Ascending aorta (tissue), 2 donors: ENCODE measurements around the gene KAT7. TPM values are rescaled to one million over a fixed set of nuclear protein-coding genes. Genes with fewer than 3 reads are reported as not detected.
"Not testable (repeated sequence)": the region's sequence is repeated elsewhere in the genome, so short reads cannot be mapped to it uniquely, and the experiment has no call there.

Experiments
- DNase-seq, 2 donors: peaks; one replicate each; pipeline ENCODE4 v3.0.0-alpha.2; 2019; ENCODE audit warnings: low spot score in 2 of 2
- H3K27ac ChIP-seq, 2 donors: fragments of 200-600 bp; sonication (generic); one replicate each; pipeline ENCODE4 v1.5.1; 2016 to 2017; ENCODE audit warnings: mild to moderate bottlenecking in 1 of 2
- H3K27me3 ChIP-seq: fragments of 200-600 bp; sonication (generic); one replicate; pipeline ENCODE4 v1.5.1; 2017
- H3K36me3 ChIP-seq, 2 donors: fragments of 200-600 bp; sonication (generic); one replicate each; pipeline ENCODE4 v1.5.1; 2016
- H3K4me1 ChIP-seq, 2 donors: fragments of 200-600 bp; sonication (generic); one replicate each; pipeline ENCODE4 v1.5.1; 2016 to 2017; ENCODE audit warnings: mild to moderate bottlenecking in 1 of 2
- H3K4me3 ChIP-seq, 2 donors: fragments of 200-600 bp; sonication (generic); one replicate each; pipeline ENCODE4 v1.5.1; 2016 to 2017; ENCODE audit warnings: mild to moderate bottlenecking in 1 of 2
- H3K9me3 ChIP-seq, 2 donors: fragments of 200-600 bp; sonication (generic); one replicate each; pipeline ENCODE4 v1.5.1; 2016
- intact Hi-C: fragments of 100-400 bp; cut with DNase I; formaldehyde crosslinking; loops from one replicate; pipeline ENCODE4 v1.15.1; 2023
- total RNA-seq: library from RNA; depleted of rRNA; stranded (reverse); fragments of >200 nt; gene quantifications from one replicate; pipeline ENCODE4 v1.1.0, GENCODE V29; 2016
- TF ChIP-seq, protein P1 (sequence below), 3 experiments: fragments of 200-600 bp in 2 of 3; fragments of 450-650 bp in 1 of 3; sonication (generic) in 2 of 3; IDR thresholded peaks; one replicate each; pipeline ENCODE4 v1.5.1; 2016 to 2019; ENCODE audit warnings: antibody characterized with exemption in 3 of 3, mild to moderate bottlenecking in 1 of 3, moderate library complexity in 1 of 3

Gene KAT7
- total RNA-seq, 1 donor from 2014 or later = 46.6 TPM

DNA sequence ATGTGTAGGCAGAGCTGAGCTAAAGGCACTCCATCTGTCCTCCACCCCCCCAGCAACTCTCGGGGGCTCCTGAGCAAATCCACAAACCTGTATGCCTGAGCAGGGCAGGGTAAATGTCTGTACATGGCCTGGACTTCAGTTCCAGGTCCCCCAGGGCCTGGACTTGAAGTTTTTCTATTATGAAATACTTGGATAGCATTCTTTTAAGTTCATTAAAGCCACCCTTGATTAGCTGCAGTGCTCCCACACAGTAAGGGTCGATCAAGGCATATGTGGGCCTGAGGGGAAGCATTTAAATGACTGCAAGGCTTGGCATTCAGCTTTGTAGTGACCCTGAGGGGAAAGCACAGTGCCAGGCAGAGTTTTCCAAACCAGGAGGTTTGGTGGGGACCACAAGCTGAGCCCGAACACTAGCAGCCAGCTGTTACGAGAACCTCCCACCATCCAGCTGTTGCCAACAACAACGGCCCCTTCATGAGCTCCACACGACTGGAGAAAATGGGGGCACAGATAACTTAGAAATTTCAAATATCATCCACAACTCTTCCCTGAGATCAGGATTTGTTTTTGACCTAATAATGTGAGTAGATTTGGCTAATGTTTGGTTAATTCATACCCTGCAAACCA lies 31.2 kb upstream of the KAT7 start:
- no peaks in the 10 kb centered on the region for H3K36me3 ChIP-seq
- TF ChIP-seq, protein P1, sequence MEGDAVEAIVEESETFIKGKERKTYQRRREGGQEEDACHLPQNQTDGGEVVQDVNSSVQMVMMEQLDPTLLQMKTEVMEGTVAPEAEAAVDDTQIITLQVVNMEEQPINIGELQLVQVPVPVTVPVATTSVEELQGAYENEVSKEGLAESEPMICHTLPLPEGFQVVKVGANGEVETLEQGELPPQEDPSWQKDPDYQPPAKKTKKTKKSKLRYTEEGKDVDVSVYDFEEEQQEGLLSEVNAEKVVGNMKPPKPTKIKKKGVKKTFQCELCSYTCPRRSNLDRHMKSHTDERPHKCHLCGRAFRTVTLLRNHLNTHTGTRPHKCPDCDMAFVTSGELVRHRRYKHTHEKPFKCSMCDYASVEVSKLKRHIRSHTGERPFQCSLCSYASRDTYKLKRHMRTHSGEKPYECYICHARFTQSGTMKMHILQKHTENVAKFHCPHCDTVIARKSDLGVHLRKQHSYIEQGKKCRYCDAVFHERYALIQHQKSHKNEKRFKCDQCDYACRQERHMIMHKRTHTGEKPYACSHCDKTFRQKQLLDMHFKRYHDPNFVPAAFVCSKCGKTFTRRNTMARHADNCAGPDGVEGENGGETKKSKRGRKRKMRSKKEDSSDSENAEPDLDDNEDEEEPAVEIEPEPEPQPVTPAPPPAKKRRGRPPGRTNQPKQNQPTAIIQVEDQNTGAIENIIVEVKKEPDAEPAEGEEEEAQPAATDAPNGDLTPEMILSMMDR (IDR thresholded peaks at IDR 0.05) = no peak
- intact Hi-C loops = no loop called here
- DNase-seq = no peak
- H3K4me1 ChIP-seq = no peaks in the 10 kb centered on the region
- H3K4me3 ChIP-seq = no peak overlapping the region
- no peaks in the 10 kb centered on the region for H3K9me3 ChIP-seq
- no peaks in the 10 kb centered on the region for H3K27me3 ChIP-seq
- peak overlapping the region in 1 of 2 donors; percentile 5 for H3K27ac ChIP-seq

DNA sequence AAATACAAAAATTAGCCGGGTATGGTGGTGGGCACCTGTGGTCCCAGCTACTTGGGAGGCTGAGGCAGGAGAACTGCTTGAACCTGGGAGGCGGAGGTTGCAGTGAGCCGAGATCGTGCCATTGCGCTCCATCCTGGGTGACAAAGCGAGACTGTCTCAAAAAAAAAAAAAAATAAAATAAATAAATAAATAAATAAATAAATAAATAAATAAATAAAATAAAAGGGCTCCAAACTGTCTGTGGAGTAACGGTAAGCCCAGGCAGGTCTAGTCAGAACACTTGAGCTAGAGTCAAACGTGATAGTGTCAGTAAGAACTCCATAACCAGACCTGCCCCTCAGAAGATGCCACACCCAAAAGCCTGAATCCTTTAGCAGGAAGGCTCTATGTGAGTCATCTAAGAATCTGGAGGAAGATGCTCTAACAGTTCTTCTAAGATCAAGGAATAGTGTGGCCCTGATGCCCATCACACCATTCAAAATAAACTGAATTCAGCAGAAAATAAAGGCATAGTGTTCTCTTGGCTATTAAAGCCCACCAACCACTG lies 29.9 kb upstream of the KAT7 start:
- H3K27me3 ChIP-seq, H3K27ac ChIP-seq, H3K36me3 ChIP-seq, H3K4me1 ChIP-seq, H3K9me3 ChIP-seq, H3K4me3 ChIP-seq, intact Hi-C loops, DNase-seq: not testable (repeated sequence)

GRCh38 chr17:49759203-49759602 lies 29.3 kb upstream of the KAT7 start:
- Histone ChIP-seq H3K27me3 (no peaks in the 10 kb centered on the region), H3K4me1 (peaks cover 0 to 2% of the 10 kb centered on the region in 2 donors), H3K9me3 (no peaks in the 10 kb centered on the region), H3K4me3 (no peak overlapping the region), H3K36me3 (no peaks in the 10 kb centered on the region), H3K27ac (no peak overlapping the region)
- intact Hi-C loops = no loop called here
- no peak for DNase-seq
- TF ChIP-seq, protein P1 (IDR thresholded peaks at IDR 0.05) = no peak

DNA sequence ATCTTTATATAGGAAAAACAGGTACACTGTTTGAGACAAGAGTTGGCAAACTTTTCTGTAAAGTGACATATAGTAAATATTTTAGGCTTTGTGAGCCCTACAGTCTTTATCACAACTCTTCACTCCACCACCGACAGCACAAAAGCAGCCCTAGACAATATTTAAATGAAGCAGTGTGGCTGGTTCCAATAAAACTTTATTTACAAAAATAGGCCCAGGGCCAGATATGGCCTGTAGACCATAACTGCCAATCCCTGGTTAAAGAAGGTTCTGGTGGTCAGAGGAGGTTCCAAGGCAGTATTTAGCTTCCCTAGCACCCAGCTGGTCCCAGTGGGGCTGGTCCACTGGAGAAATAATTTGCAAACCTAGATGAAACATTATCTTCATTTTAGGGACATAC lies 28.2 kb upstream of the KAT7 start:
- no peaks in the 10 kb centered on the region for H3K36me3 ChIP-seq
- DNase-seq = no peak
- H3K4me1 ChIP-seq = peaks cover 0 to 5% of the 10 kb centered on the region in 2 donors
- TF ChIP-seq, protein P1 (IDR thresholded peaks at IDR 0.05) = no peak
- H3K9me3 ChIP-seq = no peaks in the 10 kb centered on the region
- no peaks in the 10 kb centered on the region for H3K27me3 ChIP-seq
- intact Hi-C loops = no loop called here
- H3K4me3 ChIP-seq = no peak overlapping the region
- H3K27ac ChIP-seq = no peak overlapping the region

- intact Hi-C loops = no loop called here
- TF ChIP-seq, protein P1 (IDR thresholded peaks at IDR 0.05) = no peak
- no peak overlapping the region for H3K27ac ChIP-seq
- no peaks in the 10 kb centered on the region for H3K9me3 ChIP-seq
- no peak overlapping the region for H3K4me3 ChIP-seq
- H3K36me3 ChIP-seq = no peaks in the 10 kb centered on the region
- no peaks in the 10 kb centered on the region for H3K27me3 ChIP-seq
- DNase-seq = no peak
- H3K4me1 ChIP-seq = peaks cover 0 to 5% of the 10 kb centered on the region in 2 donors
Observed at GRCh38 chr17:49760932-49761558, 27.4 kb upstream of the KAT7 start.
